Keratinocyte (primary cell): Measurements from ENCODE around the gene SLC19A1.

Experiments
- CTCF ChIP-seq, 3 experiments: IDR thresholded peaks in 1 of 3; conservative IDR thresholded peaks in 1 of 3; optimal IDR thresholded peaks in 1 of 3; 2 replicates in 2 of 3; 3 replicates in 1 of 3; pipeline versions ENCODE3 to v1.5.1; 2011; ENCODE audit warnings: low read length in 3 of 3, mild to moderate bottlenecking in 3 of 3, moderate library complexity in 2 of 3, control low read depth in 1 of 3, inconsistent platforms in 1 of 3; ENCODE audit not compliant: insufficient read depth in 2 of 3; ENCODE audit errors: extremely low read depth in 1 of 3
- EZH2 ChIP-seq: IDR thresholded peaks from one replicate; pipeline ENCODE4 v1.6.1; 2012; ENCODE audit warnings: inconsistent platforms, mild to moderate bottlenecking, low read length, moderate library complexity

GRCh38 chr21:45544449-45545235 lies 2.4 kb upstream of the SLC19A1 start:
- TF ChIP-seq CTCF (optimal IDR thresholded peaks at IDR 0.05 in 1 of 3, IDR thresholded peaks at IDR 0.05 in 1 of 3, conservative IDR thresholded peaks at IDR 0.05 in 1 of 3; ENCODE audit: extremely low read depth in 1 of 3, insufficient read depth in 2 of 3, low read length in 3 of 3) (no peak), EZH2 (no peak)
